Coronary artery (tissue), 2 donors: ENCODE data around the gene CAMTA1.

ENCODE experiments used
- DNase-seq: peaks from one replicate; pipeline ENCODE4 v3.0.0-alpha.2; 2017; ENCODE audit warnings: low spot score
- H3K27ac ChIP-seq, 2 donors: fragments of 200-600 bp; sonication (generic); one replicate each; pipeline ENCODE4 v1.5.1; 2016 to 2019
- H3K4me3 ChIP-seq: fragments of 200-600 bp; sonication (generic); 2 replicates; pipeline ENCODE4 v1.5.1; 2016; ENCODE audit warnings: mild to moderate bottlenecking, moderate library complexity
- TF ChIP-seq, protein P1 (sequence below): fragments of 200-600 bp; sonication (generic); IDR thresholded peaks from one replicate; pipeline ENCODE4 v1.5.1; 2019; ENCODE audit warnings: antibody characterized with exemption

Gene CAMTA1

GRCh38 chr1:6790146-6790545 is 4.9 kb downstream of the CAMTA1 start:
- H3K4me3 ChIP-seq = no peak overlapping the region
- TF ChIP-seq, protein P1, sequence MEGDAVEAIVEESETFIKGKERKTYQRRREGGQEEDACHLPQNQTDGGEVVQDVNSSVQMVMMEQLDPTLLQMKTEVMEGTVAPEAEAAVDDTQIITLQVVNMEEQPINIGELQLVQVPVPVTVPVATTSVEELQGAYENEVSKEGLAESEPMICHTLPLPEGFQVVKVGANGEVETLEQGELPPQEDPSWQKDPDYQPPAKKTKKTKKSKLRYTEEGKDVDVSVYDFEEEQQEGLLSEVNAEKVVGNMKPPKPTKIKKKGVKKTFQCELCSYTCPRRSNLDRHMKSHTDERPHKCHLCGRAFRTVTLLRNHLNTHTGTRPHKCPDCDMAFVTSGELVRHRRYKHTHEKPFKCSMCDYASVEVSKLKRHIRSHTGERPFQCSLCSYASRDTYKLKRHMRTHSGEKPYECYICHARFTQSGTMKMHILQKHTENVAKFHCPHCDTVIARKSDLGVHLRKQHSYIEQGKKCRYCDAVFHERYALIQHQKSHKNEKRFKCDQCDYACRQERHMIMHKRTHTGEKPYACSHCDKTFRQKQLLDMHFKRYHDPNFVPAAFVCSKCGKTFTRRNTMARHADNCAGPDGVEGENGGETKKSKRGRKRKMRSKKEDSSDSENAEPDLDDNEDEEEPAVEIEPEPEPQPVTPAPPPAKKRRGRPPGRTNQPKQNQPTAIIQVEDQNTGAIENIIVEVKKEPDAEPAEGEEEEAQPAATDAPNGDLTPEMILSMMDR = no peak
- DNase-seq = no peak
- no peak overlapping the region for H3K27ac ChIP-seq

DNA sequence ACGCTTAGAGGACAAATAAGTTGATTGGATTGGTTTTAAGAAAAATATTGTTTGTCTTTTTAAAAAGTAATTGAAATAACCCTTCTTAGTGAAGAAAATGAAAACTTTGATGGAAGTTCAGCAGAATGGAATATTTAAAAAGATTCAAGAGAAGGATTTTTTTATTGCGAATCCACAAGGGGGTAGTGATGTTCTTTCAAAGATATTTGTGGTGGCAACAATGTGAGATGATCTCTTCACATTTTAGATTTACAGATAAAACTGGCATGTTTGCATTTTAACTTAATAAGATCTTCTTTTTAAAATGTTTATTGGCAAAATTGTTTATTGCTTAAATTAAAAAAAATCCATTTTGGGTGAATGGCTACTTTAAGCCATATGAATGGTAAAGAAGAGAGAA is 8.9 kb downstream of the CAMTA1 start:
- H3K27ac ChIP-seq = no peak overlapping the region
- TF ChIP-seq, protein P1 = no peak
- DNase-seq = no peak
- H3K4me3 ChIP-seq = no peak overlapping the region

- Histone ChIP-seq H3K27ac (peak overlapping the region in 1 of 2 donors; percentile 17), H3K4me3 (no peak overlapping the region)
- TF ChIP-seq, protein P1 = no peak
- DNase-seq = no peak
Measured at GRCh38 chr1:6795203-6795602, 9.9 kb downstream of the CAMTA1 start.

DNA sequence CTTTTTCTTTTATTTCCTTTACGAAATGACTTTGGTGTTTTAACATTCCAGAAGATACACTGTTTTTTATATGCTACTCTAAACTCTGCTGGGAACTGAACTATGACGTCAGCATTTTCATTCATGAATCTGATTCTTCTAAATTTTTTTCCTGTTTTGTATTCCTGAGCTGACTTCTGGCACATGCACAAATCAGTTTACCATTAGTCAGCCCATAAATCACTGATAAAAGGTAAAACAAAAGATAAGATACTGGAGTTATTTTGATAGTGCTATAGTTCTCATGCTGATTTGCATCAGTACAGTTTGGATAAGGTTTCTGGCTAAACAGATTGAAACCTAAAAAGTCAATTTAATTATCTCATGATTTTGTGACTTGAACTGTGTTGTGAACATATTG is 10.4 kb downstream of the CAMTA1 start:
- no peak for DNase-seq
- Histone ChIP-seq H3K4me3 (no peak overlapping the region), H3K27ac (peak overlapping the region; percentile 17 to 20)
- TF ChIP-seq, protein P1 = no peak

GRCh38 chr1:6796095-6796494 is 10.8 kb downstream of the CAMTA1 start:
- no peak for DNase-seq
- no peak overlapping the region for H3K27ac ChIP-seq
- TF ChIP-seq, protein P1 = no peak
- no peak overlapping the region for H3K4me3 ChIP-seq

- H3K27ac ChIP-seq = peak overlapping the region; percentile 21 to 53
- no peak for DNase-seq
- TF ChIP-seq, protein P1 = no peak
- H3K4me3 ChIP-seq = no peak overlapping the region
Measured at GRCh38 chr1:6799499-6799898, 14.2 kb downstream of the CAMTA1 start.

- Histone ChIP-seq H3K27ac (peak overlapping the region; percentile 53 to 76), H3K4me3 (peak overlapping the region; percentile 41)
- DNase-seq = no peak
- TF ChIP-seq, protein P1 = no peak
Measured at GRCh38 chr1:6800745-6801144, 15.5 kb downstream of the CAMTA1 start.
